GM12864 (cell line): Measurements from ENCODE around the gene TBC1D16.

Source experiments
- DNase-seq: peaks from one replicate; pipeline ENCODE4 v3.0.0-alpha.2; 2011; ENCODE audit warnings: low read depth
- H3K4me3 ChIP-seq: 2 replicates; pipeline ENCODE4 v1.5.1; 2011; ENCODE audit warnings: mild to moderate bottlenecking, low read depth, low read length, control low read depth
- CTCF ChIP-seq: IDR thresholded peaks from 2 replicates; pipeline ENCODE4 v1.5.1; 2011; ENCODE audit warnings: low read depth, mild to moderate bottlenecking, moderate library complexity, low read length, control low read depth, inconsistent platforms; ENCODE audit errors: missing control alignments

Gene TBC1D16

DNA sequence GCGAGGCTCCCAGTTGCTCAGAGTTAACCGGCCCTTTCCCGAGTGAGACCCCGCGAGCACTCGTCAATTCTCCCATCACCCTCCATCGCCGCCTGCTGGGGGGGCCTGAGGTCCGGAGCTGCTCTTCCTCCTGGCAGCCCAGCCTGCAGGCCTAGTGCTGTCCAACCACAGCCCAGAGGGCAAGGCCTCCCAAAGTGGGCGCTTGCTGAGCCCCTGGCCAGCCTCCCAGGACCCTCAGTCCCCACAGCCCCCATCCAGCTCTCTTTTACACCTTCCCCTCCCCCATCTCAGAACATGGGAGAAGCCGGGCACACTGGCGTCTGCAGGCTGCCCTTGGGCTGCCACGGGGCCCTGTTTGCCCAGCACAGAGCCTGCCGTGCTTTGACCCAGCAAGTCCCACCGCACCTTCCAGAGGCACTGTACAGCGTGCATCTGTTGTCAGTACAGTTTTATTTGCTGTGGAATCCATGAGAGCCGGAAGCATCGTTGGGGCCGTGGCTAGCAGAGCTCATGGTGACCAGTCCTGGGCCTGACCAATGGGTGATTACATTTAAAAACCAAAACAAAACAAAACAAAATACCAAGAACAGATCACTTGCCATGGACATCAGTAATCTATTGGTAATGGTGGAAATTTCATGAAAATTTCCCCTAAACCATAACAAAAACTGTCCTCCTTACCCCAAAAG, 100.3 kb downstream of the TBC1D16 start:
- TF ChIP-seq CTCF: no peak
- no peak for DNase-seq
- H3K4me3 ChIP-seq: no peak overlapping the region

DNA sequence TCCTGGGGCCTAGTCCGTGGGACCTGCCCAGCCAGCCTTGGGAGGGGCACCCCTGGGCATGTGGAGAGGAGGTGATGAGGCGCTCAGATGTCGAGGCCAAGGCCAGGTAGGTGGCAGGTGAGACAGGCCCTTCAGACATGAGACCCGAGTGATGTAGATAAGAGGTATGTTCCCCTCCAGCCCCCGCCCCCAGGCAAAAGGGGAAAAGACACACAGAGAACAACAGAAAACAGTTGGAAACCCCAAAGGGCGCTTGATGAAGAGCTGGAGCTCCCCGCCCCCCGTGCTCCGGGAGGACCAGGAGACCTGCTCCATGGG, 101.1 kb downstream of the TBC1D16 start:
- no peak for TF ChIP-seq CTCF
- DNase-seq: no peak
- H3K4me3 ChIP-seq: no peak overlapping the region

GRCh38 chr17:79933863-79934652, 101.6 kb downstream of the TBC1D16 start:
- H3K4me3 ChIP-seq: no peak overlapping the region
- no peak for DNase-seq
- no peak for TF ChIP-seq CTCF

- H3K4me3 ChIP-seq: no peak overlapping the region
- no peak for TF ChIP-seq CTCF
- no peak for DNase-seq
These were observed 103.0 kb downstream of the TBC1D16 start for GRCh38 chr17:79932451-79933306.

DNA sequence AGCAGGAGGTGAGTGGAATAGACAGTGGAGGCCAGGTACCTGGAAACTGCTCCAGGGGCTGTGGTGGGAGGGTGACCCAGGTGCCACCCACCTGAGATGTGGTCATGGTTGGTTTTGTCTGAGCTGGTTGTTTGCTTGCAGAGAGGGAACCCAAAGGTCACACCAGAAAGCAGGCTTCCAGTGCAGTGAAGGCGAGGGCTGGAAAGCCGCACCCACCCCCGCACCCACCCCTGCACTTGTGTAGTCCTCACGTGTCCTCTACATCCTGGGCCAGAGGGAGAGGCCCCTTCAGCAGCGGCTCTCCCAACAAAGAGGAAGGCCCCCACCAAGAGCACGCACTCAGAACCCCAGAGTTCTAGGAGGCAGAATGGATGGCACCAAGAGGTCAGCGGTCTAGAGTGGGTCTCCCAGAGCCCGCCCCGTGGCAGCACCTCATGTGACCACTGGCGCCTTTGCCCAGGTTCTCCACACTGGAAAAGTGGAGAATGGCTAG, 103.8 kb downstream of the TBC1D16 start:
- no peak overlapping the region for H3K4me3 ChIP-seq
- DNase-seq: no peak
- no peak for TF ChIP-seq CTCF

GRCh38 chr17:79930877-79931816, 104.5 kb downstream of the TBC1D16 start:
- no peak for TF ChIP-seq CTCF
- H3K4me3 ChIP-seq: no peak overlapping the region
- no peak for DNase-seq
